HG03066 (cell line): ENCODE data around the gene DNAH11.
"Not testable (repeated sequence)": the region's sequence is repeated elsewhere in the genome, so short reads cannot be mapped to it uniquely, and the experiment has no call there.

Source experiments
- ATAC-seq: cut with Tn5 transposase; IDR thresholded peaks from one replicate; pipeline ENCODE4 v1.9.1; 2021; ENCODE audit warnings: low read depth; ENCODE audit not compliant: unreplicated experiment

DNAH11 gene

GRCh38 chr7:21867816-21868575 lies 325.2 kb downstream of the DNAH11 start:
- ATAC-seq, result no peak

- no peak for ATAC-seq
Measured at GRCh38 chr7:21868576-21868850, 325.7 kb downstream of the DNAH11 start.

GRCh38 chr7:21869785-21870402 lies 327.1 kb downstream of the DNAH11 start:
- ATAC-seq, result no peak

GRCh38 chr7:21883069-21883468 lies 340.2 kb downstream of the DNAH11 start:
- no peak for ATAC-seq

GRCh38 chr7:21883501-21883900 lies 340.7 kb downstream of the DNAH11 start:
- not testable (repeated sequence) for ATAC-seq

GRCh38 chr7:21884496-21884895 lies 341.7 kb downstream of the DNAH11 start:
- no peak for ATAC-seq

- no peak for ATAC-seq
Measured at GRCh38 chr7:21886396-21886795, 343.6 kb downstream of the DNAH11 start.

- no peak for ATAC-seq
Measured at GRCh38 chr7:21887353-21887752, 344.5 kb downstream of the DNAH11 start.

GRCh38 chr7:21887779-21888178 lies 344.9 kb downstream of the DNAH11 start:
- ATAC-seq, result no peak

GRCh38 chr7:21891291-21891690 lies 348.5 kb downstream of the DNAH11 start:
- ATAC-seq, result no peak

GRCh38 chr7:21893401-21893800 lies 350.6 kb downstream of the DNAH11 start:
- no peak for ATAC-seq

GRCh38 chr7:21898265-21898930 lies 355.6 kb downstream of the DNAH11 start:
- ATAC-seq, result peak; percentile 93

- no peak for ATAC-seq
Measured at GRCh38 chr7:21902240-21902639, 359.4 kb downstream of the DNAH11 start.

- ATAC-seq, result no peak
Measured at GRCh38 chr7:21903020-21903786, 360.4 kb downstream of the DNAH11 start.

GRCh38 chr7:21908746-21909145 lies 365.9 kb downstream of the DNAH11 start:
- ATAC-seq, result no peak

- ATAC-seq, result no peak
Measured at GRCh38 chr7:21910253-21910652, 367.4 kb downstream of the DNAH11 start.

GRCh38 chr7:21911341-21911875 lies 368.6 kb downstream of the DNAH11 start:
- ATAC-seq, result no peak

- no peak for ATAC-seq
Measured at GRCh38 chr7:21912305-21912704, 369.5 kb downstream of the DNAH11 start.

GRCh38 chr7:21912931-21913780 lies 370.3 kb downstream of the DNAH11 start:
- ATAC-seq, result no peak

GRCh38 chr7:21914671-21915070 lies 371.8 kb downstream of the DNAH11 start:
- ATAC-seq, result no peak
